GM18499 (cell line): ENCODE results near the gene EIF4G2.

Source experiments
- ATAC-seq: cut with Tn5 transposase; IDR thresholded peaks from one replicate; pipeline ENCODE4 v1.9.1; 2021; ENCODE audit warnings: moderate number of reproducible peaks; ENCODE audit not compliant: insufficient read depth, unreplicated experiment

The EIF4G2 gene

DNA sequence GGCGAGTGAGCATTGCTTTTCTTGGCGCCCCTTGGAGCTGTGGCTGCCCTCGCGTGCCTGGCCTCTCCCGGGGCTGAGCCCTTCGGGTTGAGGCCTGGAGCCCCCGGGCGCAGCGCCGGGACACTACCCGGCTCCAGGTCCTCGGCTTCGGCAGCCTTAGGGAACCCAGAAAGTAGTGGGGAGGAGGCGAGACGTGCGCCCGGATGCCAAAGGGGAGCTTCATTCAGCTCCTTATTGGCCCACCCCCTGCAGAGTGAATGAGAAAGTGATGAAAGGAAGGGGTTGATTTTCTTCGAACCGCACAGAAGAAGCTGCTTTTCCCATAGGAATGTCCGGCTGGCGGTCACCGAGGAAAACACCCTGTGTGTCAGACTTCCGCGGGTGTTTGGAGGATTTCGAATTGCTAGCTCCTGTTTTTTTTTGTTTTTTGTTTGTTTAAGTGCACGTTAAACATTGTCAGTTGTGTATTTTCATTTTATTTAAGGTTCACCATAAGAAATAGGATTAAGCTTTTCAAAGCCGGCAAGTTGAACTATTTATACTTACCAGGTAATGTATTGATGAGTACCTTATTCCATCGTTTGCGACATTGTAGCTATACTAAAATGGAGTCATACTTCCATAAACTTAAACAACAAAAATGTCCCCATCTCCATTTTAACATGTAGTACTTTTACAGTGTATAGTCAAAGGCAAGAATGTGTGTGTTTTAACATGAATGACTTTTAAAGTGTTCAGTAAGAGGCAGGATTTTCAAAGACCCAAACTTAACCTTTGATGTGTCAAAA lies 841 bp upstream of the EIF4G2 start:
- ATAC-seq = peak; percentile 11

DNA sequence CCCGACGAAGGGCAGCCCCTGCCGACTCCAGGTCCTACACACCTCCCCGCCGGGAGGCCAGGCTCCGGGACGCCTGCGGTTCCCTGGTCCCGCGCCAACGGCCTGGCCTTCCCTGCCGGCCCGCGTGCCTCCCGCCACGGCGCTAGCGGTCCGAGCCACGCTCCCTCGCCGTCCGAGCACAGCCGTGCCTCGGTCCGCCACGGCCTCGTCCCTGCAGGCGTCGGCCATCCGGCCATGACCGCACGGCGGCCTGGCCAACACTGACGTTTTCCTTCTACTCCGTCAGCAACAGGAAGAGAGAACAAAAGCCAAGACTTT lies 532 bp downstream of the EIF4G2 start:
- no peak for ATAC-seq

DNA sequence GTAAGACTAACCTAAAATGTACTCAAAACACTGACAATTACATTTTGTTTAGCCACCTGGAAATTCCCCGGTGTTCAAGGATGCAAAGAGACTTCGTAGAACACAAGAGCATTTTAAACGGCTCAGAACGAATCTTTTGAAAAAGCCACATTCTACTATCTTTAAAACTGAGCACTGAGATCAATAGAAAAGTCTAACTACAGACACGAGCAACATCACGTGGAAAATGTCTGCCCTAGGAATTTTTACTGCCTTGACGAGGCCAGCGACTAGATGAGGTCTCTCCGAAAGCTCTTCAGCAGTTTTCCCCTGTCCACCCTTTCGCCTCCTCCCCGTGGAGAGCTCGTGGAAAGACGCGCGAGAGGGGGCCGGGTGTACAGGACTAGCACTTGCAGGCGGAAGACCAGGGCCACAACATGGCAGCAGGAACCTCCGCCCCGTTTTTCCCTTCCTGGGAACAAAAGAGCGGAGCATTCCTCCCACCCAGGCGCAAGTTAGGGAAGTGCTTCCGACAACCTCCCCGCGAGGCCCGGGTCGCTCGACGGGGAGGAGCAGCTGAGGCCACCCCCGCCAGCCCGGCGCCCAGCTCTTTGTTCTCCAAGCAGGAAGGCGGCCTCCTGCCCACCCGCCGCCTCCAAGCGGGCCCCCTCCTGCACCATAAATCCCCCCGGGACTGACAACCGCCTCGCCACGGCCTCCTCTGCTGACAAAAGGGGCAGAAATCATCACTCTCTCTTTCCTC lies 1.1 kb downstream of the EIF4G2 start:
- ATAC-seq = no peak

DNA sequence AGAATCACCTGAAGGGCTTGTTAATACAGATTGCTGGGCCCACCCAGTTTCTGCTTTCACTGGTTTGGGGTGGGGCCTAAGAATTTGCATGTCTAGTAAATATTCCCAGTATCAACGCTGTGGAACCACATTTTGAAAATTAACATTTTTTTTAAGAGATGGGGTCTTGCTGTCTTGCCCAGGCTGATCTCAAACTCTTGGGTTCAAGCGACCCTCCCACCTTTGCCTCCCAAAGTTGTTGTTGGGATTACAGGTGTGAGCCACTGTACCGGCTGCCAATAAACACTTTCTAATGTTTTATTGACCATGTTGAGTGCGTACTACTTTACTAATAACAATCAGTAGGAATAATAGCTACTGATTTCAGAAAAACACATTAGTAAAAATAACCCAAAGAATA lies 2.5 kb downstream of the EIF4G2 start:
- no peak for ATAC-seq

DNA sequence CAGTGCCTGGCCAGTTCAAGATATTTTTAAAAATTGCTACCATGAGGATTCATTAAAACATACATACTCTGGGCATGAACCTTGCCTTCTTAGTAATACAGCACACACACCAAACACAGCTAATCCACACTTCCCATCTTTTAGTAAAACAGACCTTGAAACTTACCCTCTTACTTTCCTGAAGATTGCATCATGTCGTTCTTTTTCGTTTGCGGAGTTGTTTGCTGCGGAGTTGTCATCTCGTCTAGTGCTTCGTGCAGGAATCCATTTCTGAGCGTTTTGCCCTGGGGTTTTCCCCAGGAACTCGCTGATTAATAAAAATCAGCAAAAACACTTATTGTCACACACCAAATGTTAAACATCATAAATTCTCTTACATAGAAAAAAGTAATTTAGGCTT lies 3.0 kb downstream of the EIF4G2 start:
- no peak for ATAC-seq

DNA sequence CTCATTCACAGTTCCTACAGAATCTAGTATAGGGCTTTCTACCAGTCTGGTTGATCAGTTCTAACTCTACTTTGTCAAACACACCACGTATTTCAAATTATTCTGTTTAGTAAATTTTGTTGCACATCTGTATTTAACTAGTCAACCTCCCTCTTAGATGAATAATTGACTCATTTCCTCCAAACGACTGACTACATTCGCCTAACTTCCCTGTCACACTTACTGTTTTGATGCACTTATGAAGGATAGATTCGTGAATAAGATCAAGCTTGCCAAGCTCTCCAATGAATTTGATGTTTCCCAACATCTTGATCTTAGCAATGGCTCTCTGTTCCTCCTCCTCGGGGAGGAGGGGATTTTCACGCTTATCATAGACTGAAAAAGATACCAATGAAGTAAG lies 5.0 kb downstream of the EIF4G2 start:
- no peak for ATAC-seq

DNA sequence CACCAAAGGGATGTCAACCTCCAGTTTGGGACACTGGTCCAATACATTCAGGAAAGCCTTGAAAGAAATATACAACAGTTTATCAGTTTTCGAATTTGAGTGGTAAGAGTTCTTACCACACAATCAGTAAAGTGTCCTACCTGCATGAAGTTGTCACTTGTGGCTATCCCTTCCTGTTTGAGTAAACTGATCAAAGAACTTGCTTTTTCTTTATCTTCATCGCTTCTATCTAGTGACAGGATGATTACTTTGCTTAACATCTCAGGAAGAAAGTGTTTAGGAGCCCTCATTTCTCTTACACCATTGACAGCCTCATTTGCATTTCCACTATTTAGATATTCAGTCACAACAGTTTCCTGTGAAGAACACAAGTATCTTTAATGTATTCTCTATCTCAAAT lies 8.4 kb downstream of the EIF4G2 start:
- no peak for ATAC-seq

DNA sequence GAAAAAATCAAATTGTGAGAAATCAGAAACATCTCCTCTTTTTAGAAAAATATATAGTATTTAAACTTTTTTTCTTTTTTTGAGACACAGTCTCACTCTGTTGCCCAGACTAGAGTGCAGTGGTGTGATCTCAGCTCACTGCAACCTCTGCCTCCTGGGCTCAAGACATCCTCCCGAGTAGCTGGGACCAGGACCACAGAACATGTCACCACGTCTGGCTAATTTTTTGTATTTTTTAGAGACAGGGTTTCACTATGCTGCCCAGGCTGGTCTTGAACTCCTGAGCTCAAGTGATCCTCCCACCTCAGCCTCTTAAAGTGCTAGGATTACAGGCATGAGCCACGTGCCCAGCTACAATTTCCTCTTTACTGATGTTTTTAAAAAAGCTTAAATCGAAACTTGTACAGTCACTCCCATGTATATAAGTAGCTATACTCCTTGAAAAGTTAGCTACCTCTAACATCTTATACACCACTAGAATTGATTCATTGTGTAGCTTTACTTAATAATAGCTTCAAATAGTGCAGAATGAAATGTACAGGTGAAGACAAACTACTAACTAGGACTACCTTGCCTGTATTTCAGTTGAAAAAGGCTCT lies 10.3 kb downstream of the EIF4G2 start:
- no peak for ATAC-seq

DNA sequence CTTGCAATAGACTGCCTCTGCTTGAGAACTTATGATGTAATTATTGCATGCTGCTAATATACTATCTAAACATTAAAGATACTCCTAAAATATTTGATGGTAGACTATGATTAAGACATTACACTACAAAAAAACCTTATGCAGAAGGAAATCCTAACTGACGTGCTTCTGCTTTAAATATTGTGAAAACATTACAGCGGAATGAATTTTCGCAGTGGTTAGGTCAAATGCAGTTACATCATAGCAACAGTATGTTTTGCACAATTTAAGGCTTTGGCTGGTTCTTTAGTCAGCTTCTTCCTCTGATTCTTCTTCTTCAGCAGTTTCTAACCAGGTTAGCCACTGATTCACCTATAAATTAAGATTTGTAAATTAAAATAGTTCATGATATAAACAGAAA lies 11.2 kb downstream of the EIF4G2 start:
- no peak for ATAC-seq

DNA sequence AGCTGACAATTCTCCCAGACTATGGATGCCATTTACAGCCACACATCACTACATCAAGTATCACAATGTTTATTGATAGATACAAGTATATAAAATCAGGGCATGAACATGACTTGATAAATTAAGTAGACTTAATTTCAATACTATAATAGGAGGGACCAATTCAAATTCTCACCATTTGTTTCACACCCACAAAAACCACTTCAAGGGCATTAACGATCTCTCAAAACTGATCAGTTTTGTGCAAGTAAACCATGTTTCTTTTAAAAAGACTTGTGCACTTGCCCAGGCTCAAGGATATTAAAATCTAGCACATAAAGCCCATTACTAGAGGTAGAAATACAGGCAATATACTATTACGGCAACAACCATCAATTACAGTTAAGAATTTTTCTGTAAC lies 11.7 kb downstream of the EIF4G2 start:
- no peak for ATAC-seq

DNA sequence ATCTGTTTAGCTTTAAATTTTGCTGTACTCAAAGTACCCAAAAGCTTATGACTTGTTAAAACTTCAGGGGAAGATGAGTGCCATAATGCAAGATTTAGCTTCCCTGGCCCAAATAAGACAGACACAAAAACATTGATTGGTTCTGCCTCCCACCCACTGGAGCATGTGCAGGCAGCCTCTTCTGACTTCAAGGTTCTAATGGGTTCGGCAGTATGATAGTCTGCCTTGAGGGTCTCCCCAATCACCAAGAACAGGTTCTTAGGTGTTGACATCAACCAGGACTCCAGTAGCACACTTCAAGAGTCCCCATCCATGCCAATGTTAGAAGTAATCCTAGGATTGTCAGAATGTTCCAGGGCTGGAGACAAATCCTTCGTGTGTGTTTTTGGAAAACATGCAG lies 12.5 kb downstream of the EIF4G2 start:
- no peak for ATAC-seq

DNA sequence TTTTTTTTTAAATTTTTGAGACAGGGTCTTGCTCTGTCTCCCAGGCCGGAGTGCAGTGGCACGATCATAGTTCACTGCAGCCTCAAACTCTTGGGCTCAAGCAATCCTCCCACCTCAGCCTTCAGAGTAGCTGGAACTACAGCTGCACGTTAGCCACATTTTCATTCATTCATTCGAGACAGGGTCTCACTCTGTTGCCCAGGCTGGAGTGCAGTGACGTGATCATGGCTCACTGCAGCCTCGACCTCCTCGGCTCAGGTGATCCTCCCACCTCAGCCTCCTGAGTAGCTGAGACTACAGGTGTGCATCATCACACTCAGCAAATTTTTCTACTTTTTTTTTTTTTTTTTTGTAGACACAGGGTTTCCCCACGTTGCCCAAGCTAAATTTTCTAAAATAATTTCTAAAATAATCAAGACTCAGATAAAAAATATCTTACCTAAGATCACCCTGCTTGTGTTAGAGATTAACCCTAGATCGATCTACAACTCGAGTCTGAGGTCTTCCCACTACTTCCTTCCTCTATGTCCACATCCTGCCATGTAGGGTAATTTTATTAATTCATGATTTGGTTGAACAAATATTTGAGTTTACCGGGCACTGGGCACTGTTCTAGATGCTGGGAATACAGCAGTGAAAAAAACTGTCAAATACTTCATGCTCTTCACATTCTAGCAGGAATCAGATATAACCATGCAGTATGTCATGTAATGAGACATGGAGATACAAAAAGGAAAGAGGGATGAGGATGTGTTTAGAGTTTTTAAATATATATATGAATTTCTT lies 15.1 kb downstream of the EIF4G2 start:
- ATAC-seq = no peak

DNA sequence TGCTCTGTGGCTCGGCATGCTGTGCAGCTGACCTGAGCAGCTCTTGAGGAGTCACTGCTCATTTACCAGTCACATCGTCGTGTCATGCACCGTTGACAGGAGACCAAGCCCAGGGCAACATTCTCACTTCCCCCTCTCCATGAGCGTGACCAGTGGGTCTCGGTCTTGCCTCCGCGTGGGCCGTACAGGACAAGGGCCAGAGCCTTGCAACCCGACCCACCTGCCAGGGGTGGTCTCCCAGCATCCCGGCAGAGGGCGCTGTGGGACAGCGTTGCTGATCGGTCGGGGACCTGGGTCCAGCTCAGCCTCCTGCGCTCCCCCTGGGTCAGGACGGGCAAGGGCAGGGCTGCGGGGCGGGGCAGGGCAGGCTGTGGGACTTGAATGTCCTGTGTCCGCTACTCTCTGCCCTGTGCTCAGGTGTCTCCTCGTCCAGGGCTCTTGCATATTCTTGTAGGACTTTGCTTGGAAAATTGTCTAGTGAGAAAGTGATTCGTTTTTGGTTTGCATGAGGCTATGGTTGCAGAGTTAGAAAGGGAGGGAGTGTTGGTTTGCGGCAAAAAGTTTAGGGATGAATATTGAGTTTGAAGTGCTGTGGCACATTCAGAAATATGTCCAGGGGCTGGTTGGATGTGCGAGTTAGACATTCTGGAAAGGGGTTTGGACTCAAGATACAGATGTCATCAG lies 16.2 kb downstream of the EIF4G2 start:
- ATAC-seq = no peak

DNA sequence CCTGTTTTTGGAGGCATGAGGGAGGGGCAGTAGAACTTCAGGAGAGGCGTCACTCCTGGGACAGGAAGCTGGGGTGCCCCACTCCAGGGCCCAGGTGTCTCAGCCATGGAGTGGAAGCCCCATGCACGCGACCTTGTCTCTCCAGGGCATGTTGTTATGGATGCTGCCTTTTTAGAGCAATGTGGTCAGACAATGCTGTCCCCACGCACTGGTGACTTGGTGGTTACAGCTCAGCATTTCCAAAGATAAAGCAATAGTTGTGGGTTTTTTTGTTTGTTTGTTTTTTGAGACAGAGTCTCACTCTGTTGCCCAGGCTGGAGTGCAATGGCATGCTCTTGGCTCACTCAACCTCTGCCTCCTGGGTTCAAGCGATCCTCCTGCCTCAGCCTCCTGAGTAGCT lies 22.3 kb downstream of the EIF4G2 start:
- no peak for ATAC-seq

DNA sequence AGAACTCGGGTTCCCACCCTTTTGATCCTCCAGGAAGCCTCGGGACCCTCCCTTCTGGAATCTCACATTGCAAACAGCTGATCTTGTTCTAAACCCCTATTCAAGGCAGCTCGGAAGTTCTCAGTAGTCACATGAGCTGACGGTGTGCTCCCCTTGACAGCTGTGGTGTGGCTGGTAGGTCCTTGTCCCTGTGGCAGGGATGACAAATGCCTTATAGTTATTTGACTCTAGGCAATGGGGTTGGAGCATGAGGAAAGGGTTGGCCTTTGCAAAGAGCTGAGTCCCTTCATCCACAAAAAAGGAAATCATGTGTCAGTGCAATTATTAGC lies 23.6 kb downstream of the EIF4G2 start:
- no peak for ATAC-seq

DNA sequence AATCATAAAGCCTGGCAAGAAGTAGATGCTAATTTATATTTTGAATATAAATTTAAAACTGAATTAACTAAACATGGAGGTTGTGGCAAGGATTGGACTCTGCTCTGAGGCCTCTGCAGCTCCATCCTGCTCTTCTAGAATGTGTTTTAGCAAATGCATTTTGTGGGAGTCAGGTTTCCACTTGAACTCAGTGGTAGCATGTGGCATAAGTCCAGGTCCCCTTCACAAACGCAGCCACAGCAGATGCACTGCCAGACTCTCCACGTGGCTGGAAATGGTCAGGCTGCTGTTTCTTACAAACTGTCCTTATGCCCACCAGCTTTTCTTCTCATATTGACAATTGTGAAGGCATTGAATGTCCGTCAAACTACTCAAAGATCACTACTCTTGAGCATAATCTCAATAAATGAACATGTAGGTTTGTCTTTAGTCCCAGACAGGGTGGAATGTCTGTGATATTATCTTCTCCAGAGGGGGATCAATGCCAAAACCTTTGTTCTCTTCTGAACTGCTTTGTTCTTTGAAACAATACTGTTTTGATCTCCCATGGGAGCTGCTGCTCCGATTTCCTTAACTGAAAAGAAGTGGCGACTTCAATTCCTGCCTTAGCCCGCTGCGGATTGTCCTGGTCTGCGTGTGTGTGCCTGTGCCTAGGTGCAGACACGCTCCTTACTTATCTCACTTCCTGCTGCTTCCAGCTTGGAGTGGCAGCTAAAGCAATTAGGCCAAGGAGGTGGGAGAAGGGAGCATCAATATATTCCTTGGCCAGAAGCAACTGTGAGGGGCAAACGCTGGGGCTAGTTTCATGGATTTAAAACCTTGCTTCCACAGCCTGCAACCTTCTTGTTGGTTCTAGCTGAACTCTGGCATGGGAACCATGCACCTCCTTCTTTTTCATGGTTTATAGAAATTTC lies 24.2 kb downstream of the EIF4G2 start:
- no peak for ATAC-seq

DNA sequence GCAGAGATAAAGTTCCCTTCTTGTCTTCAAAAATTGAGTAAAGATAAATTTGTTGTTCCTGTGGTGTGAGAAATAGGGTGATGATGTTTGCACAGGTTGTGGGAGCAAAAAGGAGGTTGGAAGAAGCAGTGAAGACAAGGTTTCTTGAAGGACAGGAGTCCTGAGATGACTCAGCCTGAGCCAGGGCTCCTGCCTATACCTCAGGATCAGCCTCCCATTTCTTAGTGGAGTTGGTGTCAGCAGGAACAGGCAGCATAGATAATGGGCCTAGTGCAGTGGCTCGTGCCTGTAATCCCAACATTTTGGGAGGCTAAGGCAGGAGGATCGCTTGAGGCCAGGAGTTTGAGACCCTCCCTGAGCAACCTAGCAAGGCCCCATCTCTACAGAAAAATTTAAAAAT lies 28.7 kb downstream of the EIF4G2 start:
- ATAC-seq = no peak

DNA sequence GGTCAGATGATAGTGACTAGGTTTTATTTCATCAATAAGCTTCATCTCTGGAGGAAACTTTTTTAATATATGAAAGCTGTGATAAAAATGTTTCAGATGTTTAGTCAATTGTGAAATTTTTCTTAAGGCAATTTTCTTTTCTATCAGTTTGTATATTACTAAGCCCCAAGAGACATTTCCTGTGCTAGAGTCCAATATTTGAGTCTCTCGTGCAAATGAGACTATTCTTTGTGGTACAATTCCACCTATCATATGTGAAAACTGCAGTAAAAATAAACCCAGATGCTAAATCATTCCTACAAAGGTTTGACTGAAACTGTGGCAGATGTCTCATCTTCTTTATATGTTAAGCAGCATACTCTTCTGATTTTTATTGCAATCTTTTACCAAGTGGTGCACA lies 29.6 kb downstream of the EIF4G2 start:
- ATAC-seq = no peak

DNA sequence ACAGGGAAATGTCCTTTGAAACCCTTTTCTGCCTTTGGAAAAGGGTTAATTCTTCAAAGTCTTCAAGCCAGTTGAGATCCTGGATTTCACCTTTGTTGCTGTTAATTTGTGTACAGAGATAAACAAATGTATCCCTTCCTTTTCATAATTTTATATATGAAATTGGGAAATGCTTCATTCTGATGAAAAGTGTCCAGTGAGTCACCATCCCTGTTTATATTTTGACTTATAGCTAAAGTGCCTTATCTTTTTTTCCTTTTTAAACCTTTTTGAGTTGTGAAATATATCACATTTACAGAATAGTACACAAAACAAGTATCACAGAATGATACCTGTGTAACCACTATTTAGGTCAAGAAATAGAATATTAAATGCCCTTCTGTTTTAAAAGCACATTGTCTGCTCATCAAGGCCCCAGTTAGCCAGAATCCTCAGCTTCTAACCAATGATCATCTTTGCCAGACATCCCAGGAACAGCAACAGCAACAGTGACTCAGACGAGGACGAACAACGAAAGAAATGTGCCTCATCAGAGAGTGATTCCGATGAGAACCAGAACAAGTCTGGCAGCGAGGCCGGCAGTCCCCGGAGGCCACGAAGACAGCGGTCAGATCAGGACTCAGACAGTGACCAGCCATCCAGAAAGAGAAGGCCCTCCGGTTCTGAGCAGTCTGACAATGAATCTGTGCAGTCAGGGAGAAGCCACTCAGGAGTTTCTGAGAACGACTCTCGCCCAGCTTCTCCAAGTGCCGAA lies 30.3 kb downstream of the EIF4G2 start:
- ATAC-seq = no peak
